HG02885 (cell line): ENCODE results near the gene CENPX.

Experiments used
- ATAC-seq: cut with Tn5 transposase; IDR thresholded peaks from one replicate; pipeline ENCODE4 v1.9.1; 2021; ENCODE audit warnings: mild to moderate bottlenecking; ENCODE audit not compliant: unreplicated experiment, poor library complexity

The CENPX gene

DNA sequence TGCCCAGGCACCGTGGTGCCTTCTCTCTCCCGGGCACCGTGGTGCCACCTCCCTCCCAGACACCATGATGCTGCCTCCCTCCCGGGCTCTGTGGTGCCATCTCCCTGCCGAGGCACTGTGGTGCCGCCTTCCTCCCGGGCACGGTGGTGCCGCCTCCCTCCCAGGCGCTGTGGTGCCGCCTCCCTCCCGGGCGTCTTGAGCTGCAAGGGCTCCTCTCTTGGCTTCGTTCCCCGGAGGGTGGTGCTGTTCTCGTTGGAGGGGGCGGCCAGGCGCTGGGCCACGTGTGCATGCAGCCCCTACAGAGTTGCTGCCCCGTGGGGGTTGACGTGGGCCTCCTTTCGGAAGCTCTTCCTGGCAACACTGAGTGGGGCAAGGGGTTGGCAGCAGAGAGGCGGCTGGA, 8.2 kb downstream of the CENPX start:
- ATAC-seq = no peak

DNA sequence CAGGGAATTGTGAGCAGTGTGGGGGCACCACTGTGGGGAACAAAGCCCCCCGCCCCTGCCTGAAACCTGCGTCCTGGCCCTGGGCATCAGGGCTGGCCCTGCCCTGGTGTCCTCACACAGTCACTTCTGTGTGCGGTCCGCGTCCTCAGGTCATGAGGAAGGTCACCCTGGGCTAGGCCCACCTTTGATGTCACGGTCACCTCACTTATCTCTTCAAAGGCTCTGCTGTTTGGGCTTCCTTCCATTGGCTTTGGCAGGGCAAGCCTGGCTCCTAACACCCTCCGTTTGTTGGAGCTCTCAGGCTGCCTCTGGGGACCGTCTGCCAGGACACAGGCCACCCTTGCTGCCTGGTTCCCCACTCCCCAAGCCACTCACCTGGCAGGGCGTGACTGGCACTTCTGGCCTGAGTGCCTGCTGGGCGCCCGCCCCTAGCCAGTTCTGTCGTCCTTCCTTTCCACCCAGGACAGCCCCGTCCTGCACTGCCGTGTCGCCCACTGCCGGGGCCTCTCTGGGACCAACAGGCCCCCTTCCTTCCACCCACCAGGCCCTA, 8.8 kb downstream of the CENPX start:
- ATAC-seq = no peak

DNA sequence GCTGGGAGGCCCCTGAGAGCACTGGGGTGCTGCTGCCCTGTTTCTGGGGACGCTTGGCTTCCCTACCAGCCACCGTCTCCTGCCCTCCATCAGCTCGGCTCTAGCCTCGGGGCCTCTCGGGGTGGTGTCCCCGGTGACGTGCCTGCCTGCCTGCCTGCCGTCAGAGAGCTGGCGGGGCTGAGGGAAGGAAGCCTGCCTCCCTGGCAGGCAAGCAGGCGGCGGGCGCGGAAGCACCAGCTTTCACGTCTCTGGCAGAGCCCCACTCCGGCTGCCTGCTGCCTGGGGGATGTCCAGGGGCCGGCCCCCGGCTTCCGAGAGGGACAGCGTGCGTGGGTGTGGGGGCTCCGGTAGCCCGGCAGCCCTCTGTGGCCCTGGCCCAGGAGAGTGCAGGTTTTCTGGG, 9.3 kb downstream of the CENPX start:
- ATAC-seq = no peak

DNA sequence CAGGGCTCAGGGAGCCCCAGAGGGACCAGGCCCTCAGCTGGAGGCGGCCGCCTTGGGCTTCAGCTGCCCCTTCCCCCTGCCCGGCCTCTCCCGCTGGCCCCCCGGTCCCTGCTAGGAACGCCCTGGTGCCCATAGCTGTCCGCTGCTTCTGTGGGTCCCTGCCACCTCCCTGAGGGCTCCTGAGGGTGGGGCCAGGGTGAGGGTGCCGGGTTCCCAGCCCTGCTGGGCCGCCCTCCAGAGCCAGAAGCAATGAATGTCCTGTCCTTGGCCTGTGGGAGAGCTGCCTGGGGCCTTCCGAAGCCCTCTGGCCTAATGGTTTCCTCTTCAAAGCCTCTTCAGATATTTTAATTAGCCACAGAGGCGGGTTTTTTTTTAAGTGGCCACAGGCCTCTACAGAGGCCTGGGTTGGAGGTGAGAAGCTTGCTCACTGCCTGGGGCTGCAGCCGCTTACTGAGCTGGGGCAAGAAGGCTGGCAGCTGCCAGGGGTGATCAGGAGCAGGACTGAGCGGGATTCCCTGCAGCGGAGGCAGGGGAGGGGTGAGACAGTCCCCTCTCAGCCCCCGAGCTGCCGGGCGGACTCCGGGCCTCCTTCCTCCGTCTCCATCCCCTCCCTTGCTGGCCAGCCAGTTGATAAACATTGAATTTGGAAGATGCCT, 9.9 kb downstream of the CENPX start:
- no peak for ATAC-seq

DNA sequence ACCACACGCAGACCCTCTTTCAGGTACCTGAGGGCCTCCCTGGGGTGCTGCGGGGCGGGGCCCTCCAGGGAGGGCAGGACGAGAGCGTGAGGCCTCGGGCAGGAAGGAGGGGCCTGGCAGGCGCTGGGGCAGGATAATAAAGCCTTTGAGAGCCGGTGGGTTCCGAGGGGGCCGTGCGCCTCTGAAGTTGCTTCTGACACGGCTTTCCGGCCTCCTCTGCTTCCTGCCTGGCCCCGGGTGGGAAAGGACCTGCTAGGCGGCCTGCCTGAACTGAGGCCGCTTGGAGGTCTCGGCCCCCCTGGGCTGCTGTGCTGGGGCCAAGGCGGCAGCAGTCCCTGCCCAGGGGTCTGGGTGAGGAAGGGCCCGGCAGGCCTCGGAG, 10.4 kb downstream of the CENPX start:
- ATAC-seq = no peak

DNA sequence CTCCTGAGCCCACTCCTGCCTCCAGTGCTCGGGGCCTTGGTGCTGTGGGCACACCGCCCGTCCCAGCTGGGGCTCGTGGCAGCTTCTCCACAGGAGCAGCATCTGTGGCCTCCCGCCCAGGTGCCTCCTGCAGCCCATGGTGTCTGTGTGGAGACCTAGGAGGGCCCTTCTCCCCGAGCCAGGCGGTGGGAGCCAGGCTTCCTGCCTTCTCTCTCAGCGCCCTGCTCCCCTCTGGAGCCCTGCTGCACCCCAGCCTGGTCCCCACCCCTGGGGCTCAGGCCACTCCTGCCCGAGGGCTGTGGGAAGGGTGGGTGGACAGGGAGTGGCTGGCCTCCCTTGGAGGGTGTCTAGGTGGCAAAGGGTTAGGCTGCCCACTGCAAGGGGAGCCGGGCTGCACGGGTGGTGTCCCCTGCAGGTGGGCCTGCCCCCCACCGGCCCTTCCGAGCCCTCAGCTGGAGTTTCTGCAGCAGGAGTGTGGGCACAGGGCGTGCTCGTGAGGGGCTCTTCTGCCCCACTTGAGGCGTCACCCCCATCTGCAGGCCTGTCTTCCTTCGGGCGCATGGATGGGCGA, 11.0 kb downstream of the CENPX start:
- ATAC-seq = no peak

DNA sequence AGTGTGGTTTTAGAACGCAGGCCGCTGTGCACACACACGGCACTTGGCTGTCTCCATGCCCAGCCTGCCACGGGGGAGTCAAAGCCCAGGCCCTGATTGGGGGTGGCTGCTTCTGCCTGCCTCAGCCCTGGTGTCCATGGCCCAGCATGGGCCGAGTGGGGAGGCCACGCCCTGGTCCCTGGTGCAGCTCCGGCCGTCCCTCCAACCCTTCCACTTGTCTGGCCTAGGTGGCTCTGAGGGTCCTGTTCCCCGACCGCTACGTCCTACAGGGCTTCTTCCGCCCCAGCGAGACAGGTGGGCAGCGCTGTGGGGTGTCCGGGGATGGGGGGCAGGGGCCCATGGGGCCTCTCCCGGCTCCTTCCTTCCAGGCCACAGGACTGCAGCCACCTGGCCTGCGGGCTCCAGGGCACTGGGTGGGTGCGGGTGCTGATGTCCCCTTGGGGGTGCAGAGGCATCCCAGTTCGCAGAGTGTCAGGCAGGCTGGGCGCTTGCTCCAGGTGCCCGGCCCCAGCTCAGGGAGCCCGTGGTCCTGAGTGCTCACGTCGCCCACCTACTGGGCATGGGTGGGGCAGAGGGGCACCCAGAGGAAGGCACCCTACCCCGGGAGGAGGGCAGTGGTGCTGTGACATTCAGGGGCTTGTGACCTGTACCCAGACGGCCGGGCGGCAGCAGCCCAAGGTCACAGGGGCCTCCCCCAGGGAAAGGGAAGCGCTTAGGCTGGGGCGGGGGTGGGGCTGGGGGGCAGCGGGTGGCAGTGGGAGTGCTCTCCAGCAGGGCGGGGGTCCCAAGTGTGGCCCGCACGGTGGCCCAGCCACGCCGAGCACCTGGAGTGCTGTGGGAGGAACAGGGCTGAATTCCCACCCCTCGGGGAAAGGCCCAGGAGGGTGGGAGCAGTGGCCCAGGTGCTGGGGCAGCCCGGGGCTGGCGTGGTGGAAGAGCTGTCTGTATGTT, 11.8 kb downstream of the CENPX start:
- ATAC-seq = no peak

DNA sequence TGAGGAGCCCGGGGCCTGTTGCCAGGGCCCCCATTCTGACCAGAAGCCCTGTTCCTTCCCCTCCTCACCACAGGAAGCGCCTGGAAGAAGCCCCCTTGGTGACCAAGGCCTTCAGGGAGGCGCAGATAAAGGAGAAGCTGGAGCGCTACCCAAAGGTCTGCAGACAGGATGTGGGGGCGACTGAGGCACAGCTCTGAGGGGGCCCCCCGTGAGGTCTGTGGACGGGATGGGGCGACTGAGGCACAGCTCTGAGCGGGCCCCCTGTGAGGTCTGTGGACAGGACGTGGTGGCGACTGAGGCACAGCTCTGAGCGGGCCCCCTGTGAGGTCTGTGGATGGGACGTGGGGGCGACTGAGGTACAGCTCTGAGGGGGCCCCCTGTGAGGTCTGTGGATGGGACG, 13.3 kb downstream of the CENPX start:
- no peak for ATAC-seq

DNA sequence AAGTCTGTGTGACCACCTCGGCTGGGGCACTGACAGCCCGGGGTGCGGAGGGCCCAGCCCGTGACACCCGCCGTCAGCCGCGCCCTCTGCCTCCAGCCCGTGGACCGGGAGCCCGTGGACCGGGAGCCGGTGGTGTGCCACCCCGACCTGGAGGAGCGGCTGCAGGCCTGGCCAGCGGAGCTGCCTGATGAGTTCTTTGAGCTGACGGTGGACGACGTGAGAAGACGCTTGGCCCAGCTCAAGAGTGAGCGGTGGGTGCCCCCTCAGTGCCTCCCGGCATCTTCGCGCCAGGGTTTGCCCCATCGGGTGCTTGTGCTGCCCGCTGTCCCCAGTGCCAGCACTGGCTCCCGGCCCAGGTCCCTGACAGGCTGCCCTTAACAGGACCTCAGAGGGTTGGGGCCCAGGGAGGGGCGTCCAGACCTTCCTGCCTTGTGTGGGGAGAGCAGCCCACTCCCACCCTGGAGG, 13.7 kb downstream of the CENPX start:
- no peak for ATAC-seq

DNA sequence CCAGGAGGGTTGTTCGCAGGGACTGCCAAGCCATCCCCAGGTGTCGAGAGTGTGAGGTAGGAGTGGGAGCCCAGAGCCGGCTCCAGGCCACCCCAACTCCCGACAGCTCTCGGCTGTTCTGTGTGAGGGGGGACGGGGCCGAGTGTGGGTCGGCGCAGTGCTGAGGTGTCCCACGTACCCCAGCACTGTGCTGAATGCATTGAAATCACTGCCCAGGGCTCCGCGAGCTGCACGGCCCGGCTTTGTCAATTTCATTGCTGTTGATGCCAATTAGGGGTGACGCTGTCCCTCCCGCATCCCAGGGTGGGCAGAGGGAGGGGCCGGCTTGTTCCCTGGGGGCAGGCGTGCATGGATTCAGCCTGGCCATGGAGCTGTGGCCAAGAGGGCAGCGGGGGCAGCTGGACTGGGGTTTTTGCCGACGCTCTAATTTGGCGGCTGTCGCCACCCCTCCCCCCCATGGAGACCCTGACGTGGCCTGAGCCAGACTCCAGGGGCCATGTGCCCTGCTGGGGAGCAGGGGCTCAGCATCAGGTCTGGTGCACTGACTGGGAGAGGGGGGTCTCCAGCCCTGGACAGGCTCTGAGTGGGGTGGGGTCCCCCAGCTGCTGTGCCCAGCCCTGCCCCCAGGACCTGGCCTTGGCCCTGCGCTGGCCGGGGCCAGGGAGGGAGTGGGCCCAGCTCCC, 14.3 kb downstream of the CENPX start:
- no peak for ATAC-seq

DNA sequence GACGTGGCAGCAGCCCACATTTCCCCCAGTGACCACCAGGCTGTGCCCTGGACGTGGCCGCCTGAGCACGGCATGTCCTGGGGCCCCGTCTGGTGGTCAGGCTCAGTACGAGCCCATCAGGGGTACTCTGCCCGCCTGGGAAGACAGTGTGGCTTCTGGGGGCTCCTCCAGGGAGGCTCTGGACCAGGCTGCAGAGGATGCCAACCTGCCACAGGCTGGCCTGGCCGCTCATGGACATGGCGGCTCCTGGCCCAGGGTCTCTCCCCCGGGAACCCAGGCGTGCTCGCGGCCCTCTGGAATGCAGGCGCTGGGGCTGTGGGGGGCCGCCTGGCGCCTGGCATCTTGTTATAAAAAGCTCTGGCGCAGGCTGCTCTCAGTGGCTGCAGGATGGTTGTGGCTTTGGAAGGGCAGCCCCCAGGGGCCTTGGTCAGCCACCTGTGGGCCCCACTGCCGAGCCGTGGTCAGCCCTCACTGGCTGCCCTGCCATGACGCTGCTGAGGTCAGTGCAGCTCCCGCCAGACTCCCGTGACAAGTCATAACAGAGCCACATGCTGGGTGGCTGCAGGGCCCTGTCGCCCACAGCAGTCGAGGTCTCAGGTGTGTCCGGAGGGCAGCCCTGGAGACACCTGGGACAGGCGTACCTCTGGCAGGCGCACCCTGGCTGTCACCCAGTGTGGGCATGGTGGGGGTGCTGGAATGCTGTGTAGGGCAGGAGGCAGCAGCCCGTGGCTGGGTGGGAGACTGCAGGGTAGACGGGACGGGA, 15.0 kb downstream of the CENPX start:
- ATAC-seq = no peak

DNA sequence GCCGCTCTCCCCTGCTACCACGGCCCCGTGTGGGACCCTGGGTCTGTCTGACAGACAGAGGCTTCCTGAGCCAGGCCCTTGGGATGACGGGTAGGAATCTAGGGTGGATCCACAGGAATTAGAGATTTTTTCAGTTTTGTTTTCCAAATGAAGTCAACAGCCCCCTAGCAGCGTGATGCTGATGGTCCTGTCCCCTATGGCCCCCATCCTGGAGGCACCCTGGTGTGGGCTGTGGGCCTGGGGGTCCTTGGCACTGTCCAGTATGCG, 15.5 kb downstream of the CENPX start:
- no peak for ATAC-seq

DNA sequence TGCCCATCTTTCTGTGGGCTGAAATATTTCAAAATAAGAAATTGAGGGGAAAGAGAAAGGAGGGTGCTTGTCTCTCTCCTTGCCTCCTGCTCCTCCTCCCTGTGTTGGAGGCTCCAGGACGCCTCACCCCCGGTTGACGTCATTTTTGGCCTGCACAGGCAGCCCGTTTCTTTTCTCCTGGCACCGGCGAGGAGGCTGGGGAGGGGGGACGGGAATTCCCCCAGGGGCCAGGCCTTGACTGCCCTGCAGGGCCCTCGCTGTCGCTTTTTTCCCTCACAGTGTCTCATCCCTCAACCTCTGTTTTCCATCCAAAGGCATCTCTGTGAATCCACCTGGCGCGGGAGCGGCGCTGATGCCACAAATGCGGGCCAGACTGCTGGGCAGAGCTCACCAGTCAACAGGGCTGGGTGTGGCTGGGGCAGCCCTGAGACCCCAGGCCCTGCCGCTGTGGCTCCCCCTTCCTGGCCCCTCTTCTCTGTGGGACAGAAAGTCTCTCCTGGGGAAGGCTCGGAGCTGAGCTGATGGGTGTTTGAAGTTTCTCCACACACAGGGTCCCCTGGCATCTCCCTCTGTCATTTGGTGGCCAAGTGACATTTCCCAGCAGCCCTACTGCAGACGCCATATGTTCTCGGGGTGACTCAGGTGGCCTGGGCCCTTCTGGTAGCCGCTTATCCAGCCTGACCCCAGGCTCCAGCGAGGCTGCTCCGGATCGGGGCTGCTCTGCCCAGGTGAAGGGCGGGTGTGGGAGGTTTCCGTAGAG, 16.0 kb downstream of the CENPX start:
- no peak for ATAC-seq

DNA sequence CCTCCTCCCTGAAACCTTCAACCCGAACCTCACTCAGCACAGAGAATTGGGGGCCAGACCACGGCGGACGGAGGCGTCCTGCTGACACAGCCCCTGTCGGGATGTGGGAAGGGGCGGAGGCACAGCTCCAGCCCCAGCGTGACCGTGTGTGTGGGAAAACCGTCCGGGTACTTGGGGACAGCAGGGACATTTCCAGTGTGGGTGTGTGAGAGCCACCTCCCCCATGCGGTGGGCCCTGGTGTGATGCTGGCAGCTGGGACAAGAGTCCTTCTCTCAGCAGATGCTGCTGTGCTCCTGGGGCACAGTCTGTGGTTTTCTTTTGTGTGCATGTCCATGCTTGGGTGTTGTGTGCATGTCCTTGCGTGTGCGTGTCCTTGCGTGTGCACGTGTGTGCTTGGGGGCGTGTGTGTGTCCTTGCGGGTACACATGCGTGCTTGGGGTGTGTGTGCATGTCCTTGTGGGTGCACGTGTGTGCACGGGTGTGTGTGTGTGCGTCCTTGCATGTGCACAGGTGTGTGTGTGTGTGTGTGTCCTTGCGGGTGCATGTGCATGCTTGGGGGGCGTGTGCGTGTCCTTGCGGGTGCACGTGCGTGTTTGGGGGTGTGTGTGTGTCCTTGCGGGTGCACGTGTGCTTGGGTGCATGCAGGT, 16.9 kb downstream of the CENPX start:
- no peak for ATAC-seq

DNA sequence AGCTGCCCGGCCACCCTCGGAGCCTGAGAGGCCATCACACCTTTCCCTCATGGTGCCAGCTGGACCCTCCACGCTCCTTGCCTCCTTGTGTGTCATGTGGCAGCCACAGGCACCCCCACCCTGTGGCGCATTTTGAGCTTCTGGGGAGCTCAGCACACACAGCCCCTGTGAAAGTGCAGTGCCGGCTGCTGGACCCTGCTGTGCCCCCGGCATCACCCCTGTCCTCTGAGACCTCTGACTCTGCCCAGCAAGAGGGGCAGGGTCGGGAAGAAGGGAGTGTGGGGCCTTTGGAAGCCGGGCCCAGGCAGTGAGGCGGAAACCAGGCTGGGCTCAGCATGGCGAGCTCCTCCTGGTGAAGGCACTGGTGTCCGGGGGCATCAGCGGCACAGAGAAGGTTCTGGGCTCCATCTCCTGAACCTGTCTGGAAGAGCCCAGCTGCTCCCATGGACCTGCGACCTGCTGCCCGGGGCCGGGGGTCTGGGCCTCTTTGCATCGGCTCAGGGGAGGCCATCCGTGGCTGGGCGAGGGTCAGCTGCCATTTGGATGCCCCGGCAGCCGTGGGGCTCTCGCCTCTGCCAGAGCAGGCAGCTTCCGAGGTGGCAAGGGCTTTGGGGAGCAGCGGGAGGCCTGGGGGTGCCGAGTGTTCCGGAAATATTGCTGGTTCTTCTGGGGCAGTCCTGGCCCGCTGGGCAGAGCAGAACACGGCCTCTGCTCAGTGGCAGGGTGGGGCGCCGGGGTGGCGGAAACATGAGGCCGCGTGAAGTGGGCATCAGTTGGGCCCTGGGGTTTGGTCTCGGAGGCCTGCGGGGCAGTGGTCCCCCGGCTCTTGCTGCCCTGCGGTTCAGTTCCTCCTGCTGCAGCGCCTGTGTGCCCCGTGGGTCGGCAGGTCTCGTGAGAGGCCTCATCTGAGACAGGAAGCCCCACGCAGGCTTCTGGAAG, 17.9 kb downstream of the CENPX start:
- no peak for ATAC-seq

DNA sequence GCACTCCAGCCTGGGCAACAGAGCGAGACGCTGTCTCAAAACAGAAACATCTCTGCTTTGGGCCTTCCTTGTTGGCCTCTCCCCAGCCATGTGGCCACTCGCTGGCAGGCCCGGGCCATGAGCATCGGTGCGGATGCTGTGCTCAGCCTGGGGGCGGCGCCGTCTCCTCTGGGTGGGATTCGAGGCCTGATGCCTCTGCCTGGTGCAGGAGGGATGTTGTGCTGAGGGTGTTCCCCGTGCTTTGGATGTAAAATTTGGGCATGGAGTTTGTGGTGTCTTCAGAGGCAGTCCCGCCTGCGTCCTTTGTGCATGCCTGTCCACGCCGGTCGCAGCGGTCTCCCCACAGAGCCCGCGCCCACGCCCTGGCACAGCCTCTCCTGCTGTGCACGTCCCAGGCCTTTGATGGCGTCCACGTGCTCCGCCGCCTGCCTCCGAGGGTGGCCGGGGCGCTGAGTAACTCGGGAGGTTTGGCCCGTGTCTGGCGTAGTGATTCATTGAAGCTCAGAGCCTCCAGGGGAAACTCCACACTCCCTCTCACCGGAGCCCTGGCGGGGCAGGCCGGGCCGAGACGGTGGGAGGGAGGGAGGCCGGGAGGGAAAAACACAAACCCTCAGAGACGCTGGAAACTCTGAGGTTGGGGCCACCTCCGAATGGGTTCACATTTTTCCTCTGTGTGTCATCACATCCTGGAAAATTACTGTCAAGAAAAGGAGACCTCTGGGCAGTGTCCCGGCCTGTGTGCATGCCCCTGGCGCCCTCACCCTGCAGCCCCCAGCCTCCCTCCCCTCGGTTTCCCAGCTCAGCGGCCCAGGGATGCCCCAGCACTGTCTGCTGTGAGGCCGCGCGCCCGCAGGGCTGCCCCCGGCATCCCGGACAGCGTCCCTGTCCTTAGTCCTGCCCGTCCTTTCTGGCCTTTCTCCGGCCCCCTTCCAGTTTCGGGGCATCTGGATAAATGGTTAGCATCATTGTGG, 19.0 kb downstream of the CENPX start:
- ATAC-seq = no peak
